Activated T-cell treated with anti-CD3 and anti-CD28 coated beads, Interleukin-2, amount 50 U/mL, for 1 hour (primary cell): Measurements from ENCODE around the gene ANKRD55.
"Not testable (repeated sequence)": the region's sequence is repeated elsewhere in the genome, so short reads cannot be mapped to it uniquely, and the experiment has no call there.

Experiments
- DNase-seq: peaks from one replicate; pipeline ENCODE4 v3.0.0-alpha.2; 2020

The ANKRD55 gene

DNA sequence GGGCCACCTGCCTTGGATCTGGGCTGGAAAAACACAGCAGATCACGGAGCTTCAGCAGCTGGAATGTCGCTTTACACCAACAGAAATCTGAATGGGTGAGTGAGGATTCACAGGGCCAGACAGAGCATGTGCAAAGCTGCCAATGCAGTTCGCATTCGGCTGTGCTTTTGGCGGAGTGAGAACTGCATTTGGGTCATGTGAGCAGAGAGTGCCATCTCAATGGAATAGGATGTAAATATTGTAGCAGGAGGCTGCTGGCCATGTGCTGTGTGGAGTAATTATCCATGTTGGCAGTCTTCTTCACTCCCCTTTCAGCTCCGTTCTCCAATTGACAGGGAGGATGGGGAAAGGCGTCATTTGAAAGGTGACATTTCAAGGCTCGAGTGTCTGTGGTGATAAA lies at the start of gene ANKRD55:
Gene ANKRD55 (minus strand): TSS at position 101 of the 400 bp plus-strand sequence. CDS start 417 bp downstream, outside the sequence.
- DNase-seq: no peak

DNA sequence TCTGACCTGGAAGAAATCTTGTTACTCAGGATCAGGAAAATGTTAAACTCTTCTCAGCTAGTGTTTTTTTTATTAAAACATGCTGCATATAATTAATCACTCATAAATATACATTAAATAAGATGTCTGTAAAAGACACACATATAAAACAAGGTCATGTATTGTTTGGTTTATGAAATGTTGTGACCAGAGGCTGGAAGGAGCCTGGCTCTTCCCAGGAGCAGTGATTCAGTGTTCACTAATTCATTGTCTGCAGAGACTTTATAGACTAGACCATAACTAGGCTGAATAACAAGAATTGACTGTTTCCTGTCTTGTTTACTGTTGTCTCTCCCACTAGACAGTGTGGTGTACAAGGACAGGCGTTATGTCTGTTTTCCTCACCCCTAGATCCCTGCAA lies 49.1 kb upstream of the ANKRD55 start:
- DNase-seq: no peak

DNA sequence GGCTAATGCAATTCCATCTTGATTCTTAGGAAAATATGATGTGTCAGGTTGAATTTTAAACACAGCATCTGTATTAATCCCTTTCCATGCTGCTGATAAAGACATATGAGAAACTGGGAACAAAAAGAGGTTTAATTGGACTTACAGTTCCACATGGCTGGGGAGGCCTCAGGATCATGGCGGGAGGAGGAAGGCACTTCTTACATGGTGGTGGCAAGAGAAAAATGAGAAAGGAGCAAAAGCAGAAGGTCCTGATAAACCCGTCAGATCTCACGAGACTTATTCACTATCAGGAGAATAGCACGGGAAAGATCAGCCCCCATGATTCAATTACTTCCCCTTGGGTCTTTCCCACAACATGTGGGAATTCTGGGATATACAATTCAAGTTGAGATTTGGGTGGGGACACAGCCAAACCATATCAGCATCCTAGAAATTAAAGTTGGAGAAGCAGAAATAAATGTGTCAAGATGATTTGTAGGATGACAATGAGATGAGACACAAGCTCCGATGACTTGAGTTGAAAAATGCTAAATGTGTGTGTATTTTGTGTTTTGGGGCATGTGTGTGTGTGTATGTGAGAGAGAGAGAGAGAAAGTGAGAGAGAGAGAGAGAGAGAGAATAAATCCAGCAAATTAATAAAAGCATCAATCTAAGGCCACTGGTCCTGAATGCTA lies 48.5 kb upstream of the ANKRD55 start:
- no peak for DNase-seq

DNA sequence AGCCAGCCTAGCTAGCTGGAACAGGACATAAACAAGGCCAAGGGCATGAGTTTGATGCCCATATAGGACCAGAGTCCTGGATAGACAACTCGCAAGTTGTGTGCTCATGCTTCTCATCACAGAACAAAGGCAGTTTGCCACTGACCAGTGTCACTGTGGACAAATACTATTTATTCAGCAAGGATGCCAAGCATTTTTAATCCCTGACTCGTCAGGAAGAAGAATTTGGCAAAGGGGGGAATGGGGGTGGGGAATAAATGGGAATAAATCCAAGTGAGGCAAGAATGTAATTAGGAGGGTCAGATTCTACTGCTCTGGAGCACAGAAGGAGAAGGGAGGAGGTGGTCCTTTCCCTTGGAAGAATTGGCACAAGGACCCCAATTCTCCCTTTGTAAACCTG lies 46.8 kb upstream of the ANKRD55 start:
- DNase-seq: no peak

DNA sequence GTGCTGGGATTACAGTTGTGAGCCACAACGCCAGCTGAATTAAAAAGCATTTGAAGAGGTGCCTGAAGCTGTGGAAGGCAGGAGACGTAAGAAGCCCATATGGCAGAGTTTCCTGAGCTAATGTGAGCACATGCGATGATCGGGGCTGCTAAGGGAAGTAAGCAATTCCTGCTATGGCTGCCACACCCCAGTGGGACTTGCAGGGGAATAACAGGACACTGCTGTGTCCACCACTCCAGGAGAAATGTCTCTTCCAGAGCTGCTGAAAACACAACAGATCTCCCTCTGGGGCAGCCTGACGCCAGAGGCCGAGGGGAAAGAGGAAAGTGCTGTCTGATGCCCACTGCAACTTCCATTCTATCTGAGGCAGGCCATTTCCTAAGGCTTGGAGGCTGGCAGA lies 46.2 kb upstream of the ANKRD55 start:
- DNase-seq: no peak

DNA sequence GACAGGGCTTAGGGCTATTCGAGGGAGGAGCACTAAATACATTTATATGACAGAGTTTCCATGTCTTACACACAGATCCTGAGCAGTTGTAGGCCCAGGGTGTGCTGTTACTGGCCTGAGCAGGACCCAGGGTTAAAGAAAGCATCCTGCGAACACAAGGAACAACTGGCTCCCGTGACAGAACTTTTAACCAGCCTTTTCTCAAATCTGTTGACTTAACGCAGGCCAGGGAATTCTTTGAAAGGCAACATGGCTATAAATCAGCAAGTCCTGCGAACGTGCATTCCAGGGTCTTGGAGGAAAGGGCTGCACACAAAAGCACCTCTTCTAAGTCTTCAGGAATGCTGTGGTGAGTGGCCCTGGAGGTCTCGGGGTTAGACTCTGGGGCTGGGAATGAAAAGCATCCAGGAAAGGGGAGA lies 45.2 kb upstream of the ANKRD55 start:
- no peak for DNase-seq

DNA sequence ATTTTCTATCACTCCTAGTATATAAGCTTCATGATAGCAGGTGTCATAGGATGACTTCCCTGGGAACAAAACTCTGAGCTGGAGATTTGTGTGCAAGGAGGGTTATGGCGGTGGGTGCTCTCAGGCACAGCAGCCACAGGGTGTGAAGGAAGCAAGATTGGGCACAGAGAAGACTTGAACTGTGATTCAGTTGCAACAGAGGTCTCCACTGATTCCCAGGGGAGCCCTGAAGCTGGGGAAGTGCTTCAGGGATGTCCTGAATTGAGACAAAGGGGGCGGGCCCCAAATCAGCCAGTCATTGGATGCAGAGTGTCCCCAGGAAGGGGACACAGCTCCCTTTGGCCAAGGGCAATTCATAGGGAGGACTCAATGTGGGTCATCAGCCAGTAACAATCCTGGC lies 44.4 kb upstream of the ANKRD55 start:
- DNase-seq: no peak

DNA sequence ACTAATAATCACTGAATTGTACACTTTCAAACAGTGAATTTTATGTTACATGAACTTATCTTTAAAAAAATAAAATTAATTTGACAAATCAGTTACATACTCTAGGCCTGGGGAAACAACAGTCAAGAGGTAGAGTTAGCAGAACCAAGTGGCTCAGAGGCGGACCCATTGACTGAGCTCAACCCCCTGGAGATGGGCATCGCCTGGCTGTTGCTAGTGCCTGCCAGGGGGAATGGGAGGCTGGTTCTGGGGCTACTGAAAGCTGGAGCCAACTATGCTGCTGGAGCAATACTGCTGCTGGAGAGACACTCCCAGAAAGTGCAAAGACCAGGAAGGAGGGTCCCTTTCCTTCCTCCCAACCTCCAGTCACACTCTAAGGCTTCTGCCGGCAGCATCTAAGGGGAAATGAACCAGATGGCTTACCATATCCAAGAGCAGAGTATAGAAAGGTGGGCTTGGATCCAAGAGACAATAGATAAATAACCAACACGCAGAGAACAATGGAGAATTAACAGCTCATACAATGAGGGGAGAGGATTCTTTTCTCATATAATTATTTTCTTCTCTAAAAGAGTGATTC lies 40.3 kb upstream of the ANKRD55 start:
- DNase-seq: no peak

DNA sequence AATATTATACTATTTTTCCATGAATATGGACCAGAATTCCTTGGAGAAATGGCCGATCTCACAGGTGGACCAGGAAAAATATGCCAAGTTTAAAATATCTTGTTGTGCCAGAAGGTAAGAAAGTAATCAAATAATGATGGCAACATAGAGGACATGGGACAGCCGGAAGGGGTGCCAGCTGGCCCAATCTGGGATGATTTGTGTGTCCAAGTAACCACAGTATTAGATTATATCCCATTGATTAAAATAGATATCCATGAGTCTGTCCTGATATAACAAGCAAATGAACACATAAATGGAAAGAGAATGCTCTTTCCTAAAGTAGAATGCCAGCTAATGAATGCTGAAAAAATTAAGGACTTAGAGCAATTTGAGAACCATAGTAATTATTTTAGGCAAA lies 39.6 kb upstream of the ANKRD55 start:
- DNase-seq: no peak

DNA sequence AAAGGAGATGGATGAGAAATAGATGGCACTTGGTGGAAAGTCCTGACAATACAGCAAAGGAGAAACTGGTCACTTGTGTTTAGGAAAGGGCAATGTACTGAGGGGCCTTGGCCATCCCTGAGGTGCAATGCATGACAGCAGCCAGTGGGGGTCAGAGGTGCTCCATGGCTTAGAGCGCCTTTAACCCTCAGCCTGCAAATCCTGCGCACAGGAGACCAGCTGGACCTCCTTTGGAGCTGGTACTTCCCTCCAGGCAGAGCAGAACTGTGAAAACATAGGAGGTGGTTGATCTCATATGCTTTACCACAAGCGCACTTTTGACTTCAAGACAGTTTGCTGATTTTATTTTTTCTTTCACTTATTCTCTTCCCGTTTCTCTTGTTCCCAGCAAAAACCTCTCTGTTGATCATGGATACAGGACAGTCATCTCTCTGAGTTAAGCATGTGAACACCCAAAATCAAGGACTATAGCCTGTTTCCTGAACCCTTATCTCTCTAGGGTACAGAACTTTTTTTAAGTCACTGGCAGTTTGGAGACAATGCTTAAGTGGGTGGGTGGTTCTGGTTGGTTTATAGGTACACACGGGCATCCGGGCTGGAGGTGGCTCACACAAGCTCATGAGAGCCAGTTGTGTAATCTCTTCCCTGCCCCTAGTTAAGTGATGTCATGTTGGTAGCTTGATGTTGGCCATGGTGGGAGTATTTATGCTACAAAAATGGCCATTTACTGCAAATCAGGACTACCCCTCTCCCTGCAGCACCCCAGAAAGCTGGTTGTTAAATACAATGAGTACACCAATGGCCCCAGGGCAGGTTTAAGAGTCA lies 37.6 kb upstream of the ANKRD55 start:
- DNase-seq: peak; percentile 81

DNA sequence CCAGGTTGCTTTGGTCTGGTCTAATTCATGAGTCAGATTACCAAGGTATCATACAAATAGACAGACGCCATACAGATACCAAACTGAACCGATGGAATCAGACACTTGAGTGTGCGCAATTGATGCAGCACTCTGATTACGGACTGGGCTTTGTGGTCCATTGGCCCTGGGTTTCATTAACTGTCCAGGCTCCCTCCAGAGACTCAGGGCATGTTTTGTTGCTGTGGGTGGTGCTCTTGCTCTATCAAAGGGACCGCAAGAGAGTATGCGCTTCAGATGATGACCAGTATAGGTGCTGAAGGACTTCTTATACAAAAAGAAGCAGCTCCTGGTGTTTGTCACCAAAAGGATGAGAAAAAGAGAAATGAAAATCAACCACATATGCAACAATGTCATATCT lies 36.9 kb upstream of the ANKRD55 start:
- no peak for DNase-seq

DNA sequence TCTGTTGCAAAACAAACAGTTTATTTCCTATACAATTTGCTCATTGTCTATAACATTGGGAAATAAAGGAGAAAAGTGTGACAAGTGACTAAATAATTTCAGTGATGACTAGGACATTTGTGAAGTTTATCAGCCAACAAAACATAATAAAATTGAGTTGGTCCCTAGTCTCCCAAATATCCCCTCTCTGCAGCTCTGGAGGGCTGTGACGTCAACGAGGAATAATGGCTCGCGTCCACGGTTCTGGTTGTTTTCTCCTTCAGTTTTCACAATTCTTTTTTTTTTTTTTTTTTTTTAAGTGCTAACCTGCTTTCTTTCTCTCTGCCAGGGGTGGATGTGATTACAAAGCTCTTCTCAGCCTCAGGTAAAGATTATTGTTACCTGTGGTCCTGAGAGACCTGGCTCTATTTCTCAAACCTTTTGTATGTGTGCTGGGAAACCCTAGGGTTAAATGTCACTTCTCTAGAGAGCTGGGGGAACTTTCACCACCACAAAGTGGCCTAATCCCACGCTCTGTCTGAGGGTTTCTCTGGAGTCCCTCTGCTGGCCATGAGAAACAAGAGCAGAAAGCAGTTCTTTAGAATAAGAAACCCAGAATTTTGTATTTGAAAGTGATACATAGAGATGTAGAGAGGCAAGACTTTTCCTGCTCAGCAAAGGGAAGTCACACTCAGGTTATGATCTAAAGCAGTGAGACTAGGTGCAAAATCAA lies 36.2 kb upstream of the ANKRD55 start:
- DNase-seq: no peak

DNA sequence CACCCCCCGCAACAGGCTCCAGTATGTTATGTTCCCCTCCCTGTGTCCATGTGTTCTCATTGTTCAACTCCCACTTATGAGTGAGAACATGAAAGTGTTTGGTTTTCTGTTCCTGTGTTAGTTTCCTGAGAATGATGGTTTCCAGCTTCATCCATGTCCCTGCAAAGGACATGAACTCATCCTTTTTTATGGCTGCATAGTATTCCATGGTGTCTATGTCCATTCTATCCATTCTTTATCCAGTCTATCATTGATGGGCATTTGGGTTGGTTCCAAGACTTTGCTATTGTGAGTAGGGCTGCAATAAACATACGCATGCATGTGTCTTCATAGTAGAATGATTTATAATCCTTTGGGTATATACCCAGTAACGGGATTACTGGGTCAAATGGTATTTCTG lies 35.6 kb upstream of the ANKRD55 start:
- not testable (repeated sequence) for DNase-seq

DNA sequence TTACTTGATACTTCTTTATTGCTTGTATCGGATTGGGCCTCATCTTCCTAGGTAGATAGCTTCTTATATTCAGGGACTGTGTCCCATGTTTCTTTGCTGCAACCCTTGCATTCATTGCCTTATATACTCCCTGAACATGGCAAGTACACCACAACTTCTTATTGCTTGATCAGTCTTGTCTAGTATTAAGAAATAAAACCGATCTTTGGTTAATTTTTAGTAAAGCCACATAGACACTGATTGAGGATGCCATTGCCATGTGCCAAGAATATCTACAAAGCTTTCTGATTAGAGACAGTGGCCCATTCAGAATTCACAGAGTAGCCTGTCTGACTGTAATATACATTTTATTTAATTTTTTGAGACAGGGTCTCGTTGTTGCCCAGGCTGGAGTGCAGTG lies 34.7 kb upstream of the ANKRD55 start:
- DNase-seq: no peak

DNA sequence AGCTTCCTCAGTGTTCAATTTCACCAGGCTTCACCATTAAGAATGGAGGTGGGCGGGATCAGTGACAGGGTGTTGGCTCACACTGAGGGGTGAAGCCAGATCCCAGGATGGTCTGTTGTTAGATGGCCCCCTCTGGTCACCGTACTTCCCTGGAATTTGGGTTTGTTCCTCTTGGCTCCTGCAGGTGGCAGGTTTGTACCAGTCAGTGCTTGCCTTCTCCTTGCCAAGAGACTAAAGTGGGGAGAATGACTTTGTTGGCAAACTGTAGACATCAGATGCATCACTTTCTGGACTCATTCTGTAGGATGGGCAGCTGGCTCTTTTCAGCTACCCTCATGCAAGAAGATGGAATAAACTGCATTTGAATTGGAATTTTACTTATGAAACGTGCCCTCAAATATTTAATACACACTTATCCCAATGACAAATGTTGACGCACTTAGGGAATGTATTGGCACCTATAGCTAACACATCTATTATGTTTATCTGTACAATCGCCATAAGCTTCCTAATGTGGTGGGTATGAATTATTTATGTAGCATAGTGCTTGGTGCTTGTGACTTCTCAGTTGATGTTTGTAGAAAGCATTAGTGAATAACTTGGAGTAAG lies 31.4 kb upstream of the ANKRD55 start:
- DNase-seq: no peak

DNA sequence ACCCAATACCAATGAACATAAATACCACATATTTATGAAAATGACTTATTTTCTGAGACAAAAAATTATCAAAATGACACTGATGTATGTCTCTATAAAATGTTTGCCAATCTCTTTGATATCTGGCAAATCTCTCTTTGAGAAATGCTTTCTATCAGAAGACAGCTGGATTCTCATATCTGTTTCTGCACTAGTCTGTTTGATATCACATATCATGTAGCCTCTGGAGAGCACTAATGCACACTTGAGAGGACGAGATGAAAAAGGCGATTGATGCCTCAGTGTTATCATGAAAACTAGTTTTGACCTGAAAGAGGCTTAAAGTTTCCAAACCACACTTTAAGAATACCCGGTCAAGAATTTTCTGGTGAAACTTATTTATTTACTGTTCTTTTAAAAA lies 29.1 kb upstream of the ANKRD55 start:
- no peak for DNase-seq

DNA sequence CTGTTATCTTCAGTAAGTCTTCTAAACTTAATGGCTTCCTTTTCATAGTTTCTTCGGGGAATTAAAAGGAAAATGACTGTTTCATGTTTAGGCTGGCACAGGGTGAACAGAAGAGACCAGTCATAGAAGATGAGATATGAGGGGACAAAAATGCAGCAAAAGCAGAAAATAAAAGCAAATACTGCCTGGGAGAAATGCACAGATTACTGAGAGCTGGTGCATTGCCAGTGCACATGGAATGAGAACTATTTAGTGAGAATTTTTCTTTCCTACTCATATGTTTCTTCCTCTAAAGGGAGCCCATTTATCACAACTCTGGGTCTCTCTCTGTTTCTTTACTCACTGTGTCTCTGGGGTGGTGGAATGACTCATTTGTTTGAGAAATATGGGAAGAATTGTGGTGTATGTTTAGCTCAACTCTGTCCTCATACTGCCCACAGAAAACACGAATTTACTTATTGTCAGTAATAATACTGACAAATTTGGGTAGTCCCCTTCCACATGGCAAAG lies 25.9 kb upstream of the ANKRD55 start:
- no peak for DNase-seq

DNA sequence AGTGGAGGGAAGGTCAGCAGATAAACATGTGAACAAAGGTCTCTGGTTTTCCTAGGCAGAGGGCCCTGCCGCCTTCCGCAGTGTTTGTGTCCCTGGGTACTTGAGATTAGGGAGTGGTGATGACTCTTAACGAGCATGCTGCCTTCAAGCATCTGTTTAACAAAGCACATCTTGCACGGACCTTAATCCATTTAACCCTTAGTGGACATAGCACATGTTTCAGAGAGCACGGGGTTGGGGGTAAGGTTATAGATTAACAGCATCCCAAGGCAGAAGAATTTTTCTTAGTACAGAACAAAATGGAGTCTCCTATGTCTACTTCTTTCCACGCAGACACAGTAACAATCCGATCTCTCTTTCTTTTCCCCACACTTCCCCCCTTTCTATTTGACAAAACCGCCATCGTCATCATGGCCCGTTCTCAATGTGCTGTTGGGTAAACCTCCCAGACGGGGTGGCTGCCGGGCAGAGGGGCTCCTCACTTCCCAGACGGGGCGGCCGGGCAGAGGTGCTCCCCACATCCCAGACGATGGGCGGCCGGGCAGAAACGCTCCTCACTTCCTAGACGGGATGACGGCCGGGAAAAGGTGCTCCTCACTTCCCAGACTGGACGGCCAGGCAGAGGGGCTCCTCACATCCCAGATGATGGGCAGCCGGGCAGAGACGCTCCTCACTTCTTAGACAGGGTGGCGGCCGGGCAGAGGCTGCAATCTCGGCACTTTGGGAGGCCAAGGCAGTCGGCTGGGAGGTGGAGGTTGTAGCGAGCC lies 24.8 kb upstream of the ANKRD55 start:
- DNase-seq: not testable (repeated sequence)

DNA sequence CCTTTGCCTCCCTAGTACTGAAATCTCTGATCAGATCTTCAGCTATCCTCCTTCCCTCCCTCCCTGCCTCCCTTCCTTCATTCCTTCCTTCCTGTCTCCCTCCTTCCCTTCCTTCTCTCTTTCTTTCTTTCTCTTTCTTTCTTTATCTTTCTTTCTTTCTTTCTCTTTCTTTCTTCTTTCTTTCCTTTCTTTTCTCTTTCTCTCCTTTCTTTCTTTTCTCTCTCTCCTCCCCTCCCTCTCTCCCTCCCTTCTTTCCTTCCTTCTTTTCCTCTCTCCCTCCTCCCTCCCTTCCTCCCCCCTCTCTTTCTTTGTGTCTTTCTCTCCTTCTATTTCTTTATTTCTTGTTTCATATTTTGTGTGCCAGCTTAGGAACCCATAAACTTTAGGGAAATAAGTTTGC lies 23.9 kb upstream of the ANKRD55 start:
- DNase-seq: no peak

DNA sequence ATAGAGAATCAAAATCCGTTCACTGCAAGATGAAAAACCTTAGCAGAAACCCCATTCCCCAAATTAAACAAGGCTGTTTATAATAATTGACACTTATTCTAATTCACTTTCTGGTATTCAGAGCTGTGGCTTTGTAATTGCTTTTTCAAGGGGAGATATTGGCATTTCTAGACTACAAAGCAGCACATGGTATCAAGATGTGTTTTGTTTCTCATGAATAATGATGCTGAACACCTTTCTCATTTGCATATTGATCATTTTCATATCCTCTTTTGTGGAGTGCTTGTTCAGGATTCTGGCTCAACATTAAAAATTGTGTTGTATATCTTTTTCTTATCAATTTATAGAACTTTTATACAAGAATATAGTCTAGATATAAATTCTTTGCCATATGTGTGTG lies 22.4 kb upstream of the ANKRD55 start:
- no peak for DNase-seq

DNA sequence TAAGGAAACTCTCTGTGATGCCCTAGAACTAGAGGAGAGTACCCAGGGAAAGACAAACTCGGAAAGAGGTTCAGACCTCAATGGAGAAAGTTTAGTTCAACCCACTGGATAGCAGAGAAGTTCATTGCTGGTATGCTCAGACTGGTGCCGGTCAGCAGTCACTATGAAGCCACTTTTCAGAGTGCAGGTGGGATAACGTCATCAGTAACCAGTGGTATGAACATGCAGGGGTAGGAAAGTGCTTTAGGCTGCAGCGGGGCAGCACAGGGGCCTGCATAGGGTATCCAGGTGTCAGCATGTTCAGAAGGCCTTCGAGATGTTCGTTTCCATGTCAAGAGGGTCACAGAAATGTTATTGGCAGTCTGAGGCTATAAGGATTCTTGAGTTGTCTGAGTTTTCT lies 20.8 kb upstream of the ANKRD55 start:
- no peak for DNase-seq

DNA sequence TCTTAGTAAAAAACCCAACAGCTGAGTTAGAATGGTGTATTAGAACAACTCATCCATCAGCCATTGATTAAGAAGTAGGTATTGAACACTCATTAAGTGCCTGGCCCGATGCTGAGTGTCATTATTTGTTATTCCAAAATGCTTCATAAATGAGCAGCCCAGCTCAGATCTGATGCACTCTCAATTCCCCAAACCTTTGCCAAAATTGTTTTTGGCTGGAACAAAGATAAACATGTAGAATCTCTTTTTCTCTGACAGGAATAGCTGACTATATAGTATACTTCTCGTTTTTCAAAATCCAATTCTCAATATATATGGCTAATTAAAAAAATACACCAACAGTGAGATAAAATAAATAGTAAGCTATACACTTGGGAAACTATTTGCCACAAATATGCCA lies 20.0 kb upstream of the ANKRD55 start:
- no peak for DNase-seq
